Left ventricle myocardium superior (tissue), 1 donor: ENCODE measurements around the gene IGFN1. TPM values are rescaled to one million over a fixed set of nuclear protein-coding genes. Genes with fewer than 3 reads are reported as not detected.

Source experiments
- ATAC-seq: fragments of 200-7000 bp; cut with Tn5 transposase; one replicate; pipeline ENCODE4 v1.9.1; 2020; ENCODE audit warnings: mild to moderate bottlenecking, moderate library complexity
- DNase-seq: peaks from one replicate; pipeline ENCODE4 v3.0.0-alpha.2; 2020
- intact Hi-C: fragments of 100-400 bp; cut with micrococcal nuclease; formaldehyde crosslinking; loops from one replicate; pipeline ENCODE4 v1.11.0; 2022
- total RNA-seq: library from RNA; stranded (reverse); fragmentation: NEBNext Ultra II Directional; extraction: Animal tissue kit (Norgen Biotek cat#: 25700); gene quantifications from one replicate; pipeline ENCODE4 v1.2.1, GENCODE V29; 2021
- donor health status: DM: no; HTN: yes; CAD: no; lungs with severe emphysema.

Gene IGFN1
- total RNA-seq, 1 donor from 2014 or later: not detected

DNA sequence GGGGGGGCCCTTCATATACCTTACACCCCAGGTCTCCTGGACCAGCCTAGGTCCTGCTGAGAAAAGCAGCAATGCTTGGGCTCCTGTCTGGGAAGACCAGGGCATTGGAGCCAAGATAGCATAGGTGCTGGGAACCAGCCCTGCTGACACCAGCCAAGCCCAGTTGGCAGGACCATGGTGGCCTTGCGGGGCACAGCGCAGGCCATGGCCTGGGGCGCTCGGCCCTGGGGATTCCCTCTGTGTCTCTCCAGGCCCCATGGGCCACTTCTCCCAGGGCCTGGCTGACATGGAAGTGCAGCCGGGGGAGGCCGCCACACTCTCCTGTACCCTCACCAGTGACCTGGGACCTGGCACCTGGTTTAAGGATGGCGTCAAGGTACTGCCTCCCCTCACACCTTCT is 23.3 kb downstream of the IGFN1 start:
- DNase-seq (peak; percentile 6), ATAC-seq (no peak)
- intact Hi-C loops: no loop called here

DNA sequence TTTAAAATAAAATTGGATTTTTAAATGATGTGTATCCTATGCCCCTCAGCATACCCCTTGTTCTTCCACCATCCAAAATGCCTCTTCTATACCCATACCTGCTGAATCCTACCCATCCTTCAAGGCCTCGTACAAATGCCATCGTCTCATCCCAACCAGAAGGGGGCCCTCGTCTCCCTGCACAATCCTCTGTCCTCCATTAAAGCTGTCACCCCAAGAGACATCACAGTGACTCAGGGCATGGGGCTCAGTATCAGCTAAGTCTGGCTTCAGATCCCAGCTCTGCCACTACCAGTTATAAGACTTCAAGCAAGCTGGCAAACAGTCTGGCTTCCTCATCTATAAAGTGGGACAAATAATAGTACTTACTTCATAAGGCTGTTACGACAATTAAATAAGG is 23.8 kb downstream of the IGFN1 start:
- intact Hi-C loops: no loop called here
- ATAC-seq (no peak), DNase-seq (no peak)

DNA sequence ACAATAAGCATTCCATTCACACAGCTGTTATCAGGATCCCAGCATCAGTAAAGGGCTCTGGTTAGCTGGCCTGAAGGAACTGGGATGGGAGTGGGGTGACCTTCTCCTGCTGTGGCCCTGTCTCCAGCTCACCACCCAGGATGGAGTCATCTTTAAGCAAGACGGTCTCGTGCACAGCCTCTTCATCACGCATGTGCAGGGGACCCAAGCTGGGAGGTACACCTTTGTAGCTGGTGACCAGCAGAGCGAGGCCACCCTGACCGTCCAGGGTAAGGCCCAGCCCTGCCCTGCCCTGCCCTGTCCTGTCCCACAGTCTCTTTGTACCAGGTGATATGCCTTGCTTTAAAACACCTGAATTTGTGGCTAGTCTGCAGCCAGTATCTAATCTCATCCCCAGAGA is 24.3 kb downstream of the IGFN1 start:
- DNase-seq: no peak

DNA sequence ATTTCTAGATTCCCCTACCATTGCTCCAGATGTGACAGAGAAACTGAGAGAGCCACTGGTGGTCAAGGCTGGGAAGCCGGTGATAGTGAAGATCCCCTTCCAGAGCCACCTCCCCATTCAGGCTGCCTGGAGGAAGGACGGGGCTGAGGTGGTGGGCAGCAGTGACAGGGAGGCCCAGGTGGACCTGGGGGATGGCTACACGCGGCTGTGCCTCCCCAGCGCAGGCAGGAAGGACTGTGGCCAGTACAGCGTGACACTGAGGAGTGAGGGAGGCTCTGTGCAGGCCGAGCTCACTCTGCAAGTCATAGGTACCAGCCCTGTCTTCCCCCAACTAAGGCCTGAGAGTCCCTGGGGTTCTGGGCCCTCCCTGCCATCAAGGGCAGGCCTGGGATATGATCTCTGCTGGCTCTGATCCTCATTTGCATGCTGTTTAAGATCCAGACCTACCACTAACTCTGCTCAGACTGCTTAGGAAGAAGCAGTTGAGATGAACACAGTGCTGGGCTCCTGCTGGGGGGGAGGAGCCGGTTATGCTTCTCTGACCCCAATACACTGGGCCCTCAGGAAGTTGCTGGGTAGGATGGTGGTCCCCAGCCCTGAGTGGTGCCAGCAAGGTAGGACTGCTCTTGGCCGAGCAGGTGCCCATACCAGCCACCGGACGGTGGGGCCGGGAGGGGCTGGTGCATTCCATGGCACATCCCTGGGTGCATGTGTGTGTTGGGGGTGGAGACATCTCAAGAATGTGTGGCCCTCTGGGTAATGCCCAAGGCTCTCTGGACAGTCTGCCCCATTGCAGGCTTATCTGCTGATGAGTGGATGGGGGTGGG is 25.1 kb downstream of the IGFN1 start:
- ATAC-seq: no peak
- intact Hi-C loops: no loop called here
- no peak for DNase-seq

More for the DNA sequence above, 24.3 kb downstream of the IGFN1 start:
- no peak for ATAC-seq
- intact Hi-C loops: no loop called here

DNA sequence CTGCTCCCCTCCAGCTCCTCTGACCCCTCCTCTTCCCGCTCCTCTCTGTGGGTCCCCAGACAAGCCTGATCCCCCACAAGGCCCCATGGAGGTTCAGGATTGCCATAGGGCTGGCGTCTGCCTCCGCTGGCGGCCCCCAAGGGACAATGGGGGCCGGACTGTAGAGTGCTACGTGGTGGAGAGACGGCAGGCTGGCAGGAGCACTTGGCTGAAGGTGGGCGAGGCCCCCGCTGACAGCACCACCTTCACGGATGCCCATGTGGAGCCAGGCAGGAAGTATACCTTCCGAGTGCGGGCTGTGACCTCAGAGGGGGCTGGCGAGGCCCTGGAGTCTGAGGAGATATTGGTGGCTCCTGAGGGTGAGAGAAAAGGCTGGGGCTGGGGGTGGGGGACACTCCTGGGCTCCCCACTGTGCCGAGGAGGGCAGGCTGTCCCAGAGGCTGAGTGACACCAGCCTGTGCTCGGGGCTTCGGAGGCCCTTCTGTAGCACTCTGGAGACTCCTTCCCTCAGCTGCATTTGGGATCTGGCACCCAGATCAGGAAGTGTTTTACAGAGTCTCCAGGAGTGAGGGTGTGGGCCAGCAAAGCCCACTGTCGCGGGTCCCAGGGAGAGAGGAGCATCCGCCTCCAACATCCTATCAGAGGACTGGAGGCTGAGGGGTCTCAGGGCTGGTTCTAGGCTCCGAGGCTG is 25.9 kb downstream of the IGFN1 start:
- intact Hi-C loops: no loop called here
- no peak for ATAC-seq
- no peak for DNase-seq

DNA sequence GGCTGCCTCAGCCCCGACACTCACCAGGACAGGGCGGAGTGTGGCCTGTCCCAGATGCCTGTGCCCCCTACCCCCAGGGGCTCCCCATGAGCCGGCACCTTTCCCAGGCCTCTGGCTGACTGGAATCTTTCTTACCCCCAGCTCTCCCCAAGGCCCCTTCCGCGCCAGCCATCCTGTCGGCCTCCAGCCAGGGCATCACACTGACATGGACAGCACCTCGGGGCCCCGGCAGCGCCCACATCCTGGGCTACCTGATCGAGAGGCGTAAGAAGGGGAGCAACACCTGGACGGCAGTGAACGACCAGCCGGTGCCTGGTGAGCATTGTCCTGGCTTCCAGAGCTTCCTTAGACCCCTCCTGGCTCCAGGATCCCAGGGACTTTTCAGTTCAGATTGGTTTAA is 26.5 kb downstream of the IGFN1 start:
- intact Hi-C loops: no loop called here
- DNase-seq: no peak
- ATAC-seq: no peak

DNA sequence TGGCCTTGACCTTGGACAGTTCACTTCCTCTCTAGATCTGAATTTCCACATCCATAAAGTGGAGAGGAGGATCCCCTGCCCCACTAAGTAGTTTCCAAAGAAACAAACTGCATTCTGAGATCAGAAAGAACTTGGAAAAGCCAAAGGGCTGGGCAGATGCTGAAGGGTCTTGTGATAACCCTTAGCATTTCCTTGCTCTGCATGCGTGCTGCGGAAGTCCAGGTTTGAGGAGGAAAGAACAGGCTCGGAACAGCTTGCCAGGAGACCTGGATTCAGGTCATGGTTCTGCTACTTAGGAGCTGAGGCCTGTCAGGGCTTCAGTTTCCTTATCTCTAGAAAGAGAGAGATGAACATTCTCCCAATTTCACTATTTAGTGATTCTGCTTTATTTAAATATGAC is 27.2 kb downstream of the IGFN1 start:
- intact Hi-C loops: no loop called here
- no peak for ATAC-seq
- no peak for DNase-seq

DNA sequence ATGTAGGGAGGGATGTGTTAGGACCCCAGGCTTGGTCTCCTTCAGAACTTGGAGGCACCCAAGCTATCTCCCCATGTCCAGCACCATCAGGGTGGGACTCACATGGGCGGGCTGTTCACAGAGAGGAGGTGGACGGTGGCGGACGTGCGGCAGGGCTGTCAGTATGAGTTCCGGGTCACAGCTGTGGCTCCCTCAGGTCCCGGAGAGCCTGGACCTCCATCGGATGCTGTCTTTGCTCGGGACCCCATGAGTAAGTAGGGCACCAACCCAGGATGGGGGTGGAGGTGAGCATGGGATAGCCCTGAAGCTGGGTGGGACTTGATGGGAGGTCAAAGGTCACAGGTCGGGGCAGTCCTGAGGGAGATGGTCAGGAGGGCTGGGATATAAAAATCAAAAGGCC is 27.8 kb downstream of the IGFN1 start:
- intact Hi-C loops: no loop called here
- ATAC-seq (no peak), DNase-seq (no peak)

DNA sequence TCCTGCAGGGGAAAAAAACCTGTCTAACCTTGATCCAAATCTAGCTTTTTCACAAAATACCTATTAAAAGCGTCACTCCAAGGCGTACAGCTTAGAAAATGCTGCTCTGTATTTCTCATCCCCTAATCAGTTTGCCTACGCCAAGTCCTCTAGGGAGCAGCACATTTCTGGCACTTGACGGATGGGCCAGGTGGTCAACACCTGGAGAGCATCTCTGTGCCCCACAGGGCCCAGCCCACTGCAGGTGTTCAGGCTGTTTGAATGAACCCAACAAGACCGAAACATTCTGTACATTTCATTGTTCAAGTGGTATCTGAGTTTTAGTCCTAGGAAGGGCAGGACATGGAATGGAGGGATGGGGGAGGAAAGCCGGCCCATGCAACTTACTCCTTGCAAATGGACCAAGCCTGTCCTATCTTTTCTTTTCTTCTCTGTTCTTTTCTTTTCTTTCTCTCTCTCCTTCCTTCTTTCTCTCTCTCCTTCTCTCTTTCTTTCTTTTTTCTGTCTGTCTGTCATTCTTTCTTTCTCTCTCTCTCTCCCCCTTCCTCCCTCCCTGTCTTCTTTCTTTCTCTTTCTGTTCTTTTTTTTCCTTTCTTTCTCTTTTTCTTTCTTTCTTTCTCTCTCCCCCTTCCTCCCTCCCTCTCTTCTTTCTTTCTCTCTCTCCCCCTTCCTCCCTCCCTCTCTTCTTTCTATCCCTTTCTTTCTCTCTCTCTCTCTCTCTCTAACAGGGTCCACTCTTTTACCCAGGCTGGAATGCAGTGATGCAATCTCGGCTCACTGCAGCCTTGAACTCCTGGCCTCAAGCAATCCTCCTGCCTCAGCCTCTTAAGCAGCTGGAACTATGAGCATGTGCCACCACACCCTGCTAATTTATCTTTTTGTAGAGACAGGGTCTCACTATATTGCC is 29.1 kb downstream of the IGFN1 start:
- intact Hi-C loops: no loop called here
- DNase-seq: no peak
- ATAC-seq: no peak

DNA sequence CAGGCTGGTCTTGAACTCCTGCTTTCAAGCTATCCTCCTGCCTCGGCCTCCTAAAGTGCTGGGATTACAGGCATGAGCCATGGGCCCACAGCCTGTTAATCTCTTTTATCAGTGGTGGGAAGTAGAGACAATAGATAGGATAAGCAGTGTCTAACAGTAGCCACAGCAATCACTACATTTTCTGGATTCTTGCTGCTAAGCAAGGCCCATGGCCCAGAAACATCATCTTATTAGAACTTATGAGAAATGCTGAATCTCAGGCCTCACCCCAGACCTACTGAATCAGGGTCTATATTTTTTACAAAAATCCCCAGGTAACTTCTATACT is 29.7 kb downstream of the IGFN1 start:
- intact Hi-C loops: no loop called here
- ATAC-seq: no peak

DNA sequence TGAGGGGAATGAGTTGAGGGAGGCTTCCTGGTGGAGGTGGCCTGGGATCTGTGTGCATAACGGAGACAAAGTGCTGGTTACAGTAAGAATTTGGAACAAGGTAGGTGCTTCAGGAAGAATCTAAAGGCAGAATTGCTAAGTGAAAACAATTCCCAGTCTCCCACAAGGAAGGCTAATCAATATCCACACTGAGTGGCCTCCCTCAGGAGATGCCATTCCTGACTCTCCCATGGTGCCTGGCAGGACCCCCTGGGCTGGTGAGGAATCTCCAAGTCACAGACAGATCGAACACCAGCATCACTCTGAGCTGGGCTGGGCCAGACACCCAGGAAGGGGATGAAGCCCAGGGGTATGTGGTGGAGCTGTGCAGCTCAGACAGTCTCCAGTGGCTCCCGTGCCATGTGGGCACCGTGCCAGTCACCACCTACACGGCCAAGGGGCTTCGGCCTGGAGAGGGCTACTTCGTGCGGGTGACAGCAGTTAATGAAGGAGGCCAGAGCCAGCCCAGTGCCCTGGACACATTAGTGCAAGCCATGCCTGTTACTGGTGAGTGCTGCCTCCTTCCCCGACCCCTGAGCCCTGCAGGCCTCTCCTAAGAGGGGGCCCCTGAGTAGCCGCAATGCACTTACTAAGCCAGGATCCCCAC is 30.7 kb downstream of the IGFN1 start:
- no peak for ATAC-seq
- DNase-seq: no peak
- intact Hi-C loops: no loop called here

More for the DNA sequence above, 29.7 kb downstream of the IGFN1 start:
- DNase-seq: no peak

DNA sequence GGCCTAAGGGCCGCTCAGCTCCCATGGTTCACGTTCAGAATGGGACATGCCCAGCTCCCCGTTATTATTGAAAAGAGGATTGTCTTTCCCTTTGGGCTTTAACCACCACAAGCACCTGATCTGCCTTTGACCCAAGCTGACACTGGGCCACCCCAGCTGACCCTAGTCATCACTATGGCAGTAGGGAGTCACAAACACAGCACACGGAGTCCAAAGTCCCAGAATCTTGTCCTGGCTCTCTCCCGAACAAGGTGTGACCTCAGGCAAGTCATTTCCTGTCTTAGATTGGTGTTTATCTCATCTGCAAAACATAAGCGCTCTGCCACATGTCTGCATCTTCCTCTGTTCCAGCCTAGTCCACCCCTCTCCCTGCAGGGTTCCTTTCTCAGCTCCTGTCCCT is 31.5 kb downstream of the IGFN1 start:
- DNase-seq: no peak
- intact Hi-C loops: no loop called here

DNA sequence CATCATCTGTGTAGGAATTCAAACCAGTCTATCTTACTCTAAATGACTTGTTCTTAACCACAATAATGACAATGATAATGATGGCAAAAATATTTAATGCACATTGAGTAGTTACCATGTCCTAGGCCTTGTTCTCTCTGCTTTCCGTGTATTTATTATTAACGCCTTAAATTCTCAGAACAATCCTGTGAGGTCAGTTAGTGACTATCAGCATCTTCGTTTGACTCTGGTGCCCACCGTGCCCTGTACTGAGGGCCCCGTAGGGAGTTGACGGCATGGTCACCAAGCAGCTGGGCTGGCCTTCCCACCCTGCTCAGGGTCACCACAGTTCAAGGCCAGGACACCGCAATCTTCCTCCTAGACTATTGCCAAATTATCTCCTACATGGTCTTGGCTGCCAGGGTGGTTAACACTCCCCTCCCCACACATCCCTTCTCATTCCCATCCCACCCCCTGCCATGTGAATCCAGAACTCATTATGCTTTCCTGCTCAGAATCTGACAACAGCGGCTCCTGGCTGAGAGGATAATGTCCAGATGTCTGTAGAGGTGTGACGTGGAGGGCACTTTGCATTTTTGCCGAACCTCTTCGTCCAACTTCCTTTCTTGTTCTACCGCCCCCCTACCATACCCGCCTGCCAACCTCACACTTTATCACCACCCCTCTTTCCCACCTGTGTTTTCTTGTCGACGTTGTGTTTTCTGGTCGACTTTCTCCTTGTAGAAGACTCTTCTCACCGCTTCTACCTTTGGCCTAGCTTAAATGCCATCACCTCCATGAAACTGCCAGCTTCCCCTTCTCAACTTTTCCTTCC is 33.4 kb downstream of the IGFN1 start:
- intact Hi-C loops: no loop called here
- DNase-seq: no peak
- no peak for ATAC-seq

More for the DNA sequence above, 31.5 kb downstream of the IGFN1 start:
- ATAC-seq: peak; percentile 23

DNA sequence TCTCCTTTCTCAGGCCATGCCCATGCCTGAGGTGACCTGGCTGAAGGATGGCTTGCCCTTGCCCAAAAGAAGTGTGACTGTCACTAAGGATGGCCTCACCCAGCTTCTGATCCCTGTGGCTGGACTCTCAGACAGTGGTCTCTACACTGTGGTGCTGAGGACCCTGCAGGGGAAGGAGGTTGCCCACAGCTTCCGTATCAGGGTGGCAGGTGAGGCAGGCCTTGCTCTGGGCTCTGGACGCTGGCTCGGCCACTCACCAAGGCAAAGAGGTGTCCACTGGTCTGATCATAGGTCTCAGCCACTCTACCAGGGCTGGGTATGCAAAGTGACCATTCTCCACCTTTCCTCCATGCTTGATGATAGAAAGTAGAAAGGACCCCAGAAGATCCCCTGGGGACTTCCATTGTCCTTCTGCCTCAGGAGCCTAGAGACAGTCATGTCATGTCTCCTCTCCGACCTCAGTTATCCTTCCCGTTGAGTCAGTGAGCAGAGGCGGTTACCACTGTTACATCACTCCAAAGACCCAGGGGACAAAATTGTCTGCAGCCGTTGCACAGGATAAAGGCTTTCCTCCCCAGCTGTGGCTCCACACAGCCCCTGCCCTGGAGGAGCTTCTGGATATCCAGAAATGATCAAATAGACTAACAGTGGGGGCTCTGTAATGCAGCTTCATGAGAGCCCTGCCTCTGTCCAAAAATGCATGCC is 34.2 kb downstream of the IGFN1 start:
- no peak for DNase-seq

DNA sequence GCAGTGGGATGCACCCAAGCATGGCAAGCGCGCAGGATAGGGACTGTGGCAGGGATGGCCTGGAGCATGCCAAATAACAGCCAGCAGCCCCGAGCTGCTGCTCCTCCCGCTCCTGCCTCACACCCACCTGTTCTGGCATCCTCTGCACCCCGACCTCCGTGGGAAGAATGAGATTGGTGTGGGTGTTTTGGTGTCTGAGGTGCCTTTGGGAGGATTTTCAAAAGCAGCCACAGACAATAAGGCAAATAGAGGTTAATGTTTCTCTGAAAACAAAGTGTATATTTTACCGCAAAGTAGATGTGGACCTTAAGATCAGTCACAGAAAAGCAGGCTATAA is 35.5 kb downstream of the IGFN1 start:
- DNase-seq: no peak
- ATAC-seq: no peak
- intact Hi-C loops: no loop called here

More for the DNA sequence above, 34.2 kb downstream of the IGFN1 start:
- intact Hi-C loops: no loop called here
- ATAC-seq: no peak

DNA sequence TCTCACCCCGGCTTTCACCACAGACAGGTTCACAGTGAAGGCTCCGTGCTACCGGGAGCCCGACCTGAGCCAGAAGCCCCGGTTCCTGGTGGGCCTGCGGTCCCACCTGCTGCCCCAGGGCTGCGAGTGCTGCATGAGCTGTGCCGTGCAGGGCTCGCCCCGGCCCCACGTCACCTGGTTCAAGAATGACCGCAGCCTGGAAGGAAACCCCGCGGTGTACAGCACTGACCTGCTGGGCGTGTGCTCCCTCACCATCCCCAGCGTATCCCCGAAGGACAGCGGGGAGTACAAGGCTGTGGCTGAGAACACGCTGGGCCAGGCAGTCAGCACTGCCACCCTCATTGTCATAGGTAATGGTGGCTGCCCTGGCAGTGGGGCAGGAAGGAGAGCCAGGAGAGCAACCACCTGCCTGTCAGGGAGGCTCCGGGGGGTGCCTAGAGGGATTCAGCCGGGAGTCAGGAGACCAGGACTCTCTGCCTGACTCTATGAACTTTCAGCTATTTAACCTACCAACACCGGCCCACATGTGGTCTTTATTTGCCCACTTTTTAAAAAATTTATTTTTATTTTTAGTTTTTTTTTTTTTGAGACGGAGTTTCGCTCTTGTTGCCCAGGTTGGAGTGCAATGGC is 36.4 kb downstream of the IGFN1 start:
- no peak for DNase-seq
- intact Hi-C loops: no loop called here
- ATAC-seq: no peak

DNA sequence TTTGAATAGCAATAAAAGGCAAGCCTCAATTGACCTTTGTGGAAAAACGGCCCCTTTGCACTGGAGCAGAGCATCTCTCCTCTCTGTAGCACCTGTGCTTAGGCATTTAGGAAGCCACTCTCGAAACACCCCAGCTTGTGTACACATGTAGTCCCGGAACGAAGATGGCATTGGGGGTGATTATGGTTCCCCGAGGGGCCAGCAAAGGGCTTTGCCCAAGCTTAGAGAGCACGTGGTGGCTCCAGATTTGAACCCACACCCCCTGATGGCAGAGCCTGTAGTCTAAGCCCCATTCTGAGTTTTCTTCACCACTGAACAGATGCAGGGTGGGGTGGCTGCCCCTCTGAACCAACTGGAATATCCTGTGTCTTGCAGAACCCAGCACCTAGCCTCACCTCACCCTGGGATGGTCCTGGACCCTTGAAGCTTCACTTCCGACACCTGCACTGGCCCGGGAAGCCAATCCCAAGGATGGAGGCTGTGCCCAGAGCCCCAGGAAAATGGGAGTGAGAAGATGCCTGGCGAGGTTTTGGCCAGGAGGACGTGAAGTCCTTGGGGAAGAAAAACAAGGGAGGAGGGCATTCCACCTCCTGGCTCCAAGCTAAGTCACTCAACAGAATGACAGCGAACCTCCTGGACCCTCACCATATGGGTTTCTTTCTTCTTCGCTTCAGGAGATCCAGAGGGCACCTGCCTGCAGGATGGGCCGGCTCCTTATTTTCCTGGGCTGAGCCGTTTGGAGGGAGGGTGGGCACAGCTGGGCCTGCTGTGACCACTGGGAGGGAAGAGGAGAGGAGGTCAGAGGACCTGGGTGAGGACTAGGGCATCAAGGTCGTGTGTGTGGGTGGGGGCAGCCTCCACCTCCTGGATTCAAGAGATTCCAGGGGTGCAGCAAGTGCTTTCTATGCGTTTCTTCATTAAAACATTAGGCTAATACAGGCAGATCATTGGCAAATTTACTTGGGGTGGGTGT is 37.7 kb downstream of the IGFN1 start:
- intact Hi-C loops: no loop called here
- ATAC-seq: no peak
- no peak for DNase-seq
